Astrocyte (in vitro differentiated cells and primary cell): ENCODE measurements around the gene ERICH3. TPM values are rescaled to one million over a fixed set of nuclear protein-coding genes. Genes with fewer than 3 reads are reported as not detected.

ENCODE experiments used
- DNase-seq: peaks from one replicate; pipeline ENCODE4 v3.0.0-alpha.2; 2010; ENCODE audit warnings: low read depth
- FAIRE-seq: peaks from 2 replicates; lab custom pipeline; 2011; peaks lifted over from hg19 to GRCh38; lab: Jason Lieb, UNC
- H2AFZ ChIP-seq: 2 replicates; pipeline ENCODE4 v1.6.0; 2012; ENCODE audit warnings: low read depth, low read length, inconsistent platforms
- H3K27ac ChIP-seq: 2 replicates; pipeline ENCODE4 v1.5.1; 2011; ENCODE audit warnings: low read depth, low read length, inconsistent platforms
- H3K27me3 ChIP-seq: 2 replicates; pipeline ENCODE4 v1.6.0; 2011; ENCODE audit warnings: low read length, inconsistent platforms; ENCODE audit not compliant: insufficient read depth
- H3K36me3 ChIP-seq: 2 replicates; pipeline ENCODE4 v1.5.1; 2011; ENCODE audit warnings: low read length, inconsistent platforms; ENCODE audit not compliant: insufficient read depth
- H3K4me1 ChIP-seq: 2 replicates; pipeline ENCODE4 v1.5.1; 2011; ENCODE audit warnings: low read length, inconsistent platforms; ENCODE audit not compliant: insufficient read depth
- H3K4me2 ChIP-seq: 2 replicates; pipeline ENCODE4 v1.6.0; 2012; ENCODE audit warnings: low read length, inconsistent platforms
- H3K4me3 ChIP-seq: 2 replicates; pipeline ENCODE4 v1.5.1; 2011; ENCODE audit warnings: low read depth, mild to moderate bottlenecking, low read length, inconsistent platforms; ENCODE audit not compliant: insufficient read depth
- H3K79me2 ChIP-seq: 2 replicates; pipeline ENCODE4 v1.6.0; 2012; ENCODE audit warnings: mild to moderate bottlenecking, low read length, inconsistent platforms; ENCODE audit not compliant: insufficient read depth
- H3K9ac ChIP-seq: 2 replicates; pipeline ENCODE4 v1.6.0; 2012; ENCODE audit warnings: mild to moderate bottlenecking, low read length, inconsistent platforms
- H3K9me3 ChIP-seq: 2 replicates; pipeline ENCODE4 v1.5.1; 2012; ENCODE audit warnings: low read depth, mild to moderate bottlenecking, low read length, inconsistent platforms; ENCODE audit not compliant: insufficient read depth
- H4K20me1 ChIP-seq: 2 replicates; pipeline ENCODE4 v1.6.0; 2012; ENCODE audit warnings: low read length, inconsistent platforms; ENCODE audit not compliant: insufficient read depth
- H3K27ac Mint-ChIP-seq: one replicate; pipeline ENCODE4 v1.8.0; 2021; ENCODE audit warnings: mild to moderate bottlenecking, mixed read lengths; ENCODE audit not compliant: unreplicated experiment
- H3K27me3 Mint-ChIP-seq: one replicate; pipeline ENCODE4 v1.8.0; 2021; ENCODE audit warnings: low read depth, mixed read lengths; ENCODE audit not compliant: unreplicated experiment
- H3K36me3 Mint-ChIP-seq: one replicate; pipeline ENCODE4 v1.8.0; 2021; ENCODE audit warnings: low read depth, mixed read lengths; ENCODE audit not compliant: unreplicated experiment
- H3K4me1 Mint-ChIP-seq: one replicate; pipeline ENCODE4 v1.8.0; 2021; ENCODE audit warnings: low read depth, mixed read lengths; ENCODE audit not compliant: unreplicated experiment
- H3K4me3 Mint-ChIP-seq: one replicate; pipeline ENCODE4 v1.8.0; 2021; ENCODE audit warnings: mild to moderate bottlenecking, moderate library complexity, mixed read lengths; ENCODE audit not compliant: unreplicated experiment
- H3K9me3 Mint-ChIP-seq: one replicate; pipeline ENCODE4 v1.8.0; 2021; ENCODE audit warnings: mild to moderate bottlenecking, mixed read lengths; ENCODE audit not compliant: unreplicated experiment
- CTCF ChIP-seq: IDR thresholded peaks from 2 replicates; pipeline ENCODE4 v1.5.1; 2011; ENCODE audit warnings: low read depth, mild to moderate bottlenecking, inconsistent platforms, low read length, moderate library complexity; ENCODE audit not compliant: insufficient read depth
- EZH2 ChIP-seq: IDR thresholded peaks from 2 replicates; pipeline ENCODE4 v1.6.1; 2012; ENCODE audit warnings: mild to moderate bottlenecking, low read length, inconsistent platforms; ENCODE audit not compliant: insufficient read depth
- total RNA-seq: library from RNA; stranded (reverse); gene quantifications from 2 replicates; pipeline ENCODE4 v1.2.1, GENCODE V29; 2021

The ERICH3 gene
- total RNA-seq, 1 donor from 2014 or later, result not detected

- H3K27me3 ChIP-seq, result no peaks in the 10 kb centered on the region
- no peak overlapping the region for H3K9ac ChIP-seq
- no peaks in the 10 kb centered on the region for H3K9me3 ChIP-seq
- H3K4me2 ChIP-seq, result no peak overlapping the region
- no peak for TF ChIP-seq EZH2
- no peak for TF ChIP-seq CTCF
- FAIRE-seq, result no peak
- no peaks in the 10 kb centered on the region for H3K4me1 ChIP-seq
- no peak for DNase-seq
- H3K4me3 ChIP-seq, result no peak overlapping the region
- peaks cover 3% of the 10 kb centered on the region for H3K27me3 Mint-ChIP-seq
- H2AFZ ChIP-seq, result no peak overlapping the region
- no peak overlapping the region for H3K27ac ChIP-seq
- no peaks in the 10 kb centered on the region for H4K20me1 ChIP-seq
- no peaks in the 10 kb centered on the region for H3K9me3 Mint-ChIP-seq
- H3K36me3 ChIP-seq, result no peaks in the 10 kb centered on the region
- H3K27ac Mint-ChIP-seq, result no peak overlapping the region
- H3K36me3 Mint-ChIP-seq, result no peaks in the 10 kb centered on the region
- H3K4me3 Mint-ChIP-seq, result no peak overlapping the region
- H3K4me1 Mint-ChIP-seq, result peaks cover 13% of the 10 kb centered on the region
- H3K79me2 ChIP-seq, result no peaks in the 10 kb centered on the region
Observed at GRCh38 chr1:74586253-74586897, 87.2 kb downstream of the ERICH3 start.

GRCh38 chr1:74584185-74584584 lies 89.4 kb downstream of the ERICH3 start:
- TF ChIP-seq EZH2, result no peak
- no peak for TF ChIP-seq CTCF
- Mint-ChIP-seq H3K9me3 (no peaks in the 10 kb centered on the region), H3K36me3 (no peaks in the 10 kb centered on the region), H3K4me3 (no peak overlapping the region), H3K4me1 (peaks cover 13% of the 10 kb centered on the region), H3K27me3 (no peaks in the 10 kb centered on the region), H3K27ac (peak overlapping the region; percentile 8)
- Histone ChIP-seq H4K20me1 (no peaks in the 10 kb centered on the region), H3K9ac (no peak overlapping the region), H3K9me3 (no peaks in the 10 kb centered on the region), H3K27me3 (no peaks in the 10 kb centered on the region), H3K27ac (no peak overlapping the region), H2AFZ (no peak overlapping the region), H3K4me2 (no peak overlapping the region), H3K4me1 (no peaks in the 10 kb centered on the region), H3K79me2 (no peaks in the 10 kb centered on the region), H3K4me3 (no peak overlapping the region), H3K36me3 (no peaks in the 10 kb centered on the region)
- FAIRE-seq, result no peak
- DNase-seq, result peak; percentile 14

DNA sequence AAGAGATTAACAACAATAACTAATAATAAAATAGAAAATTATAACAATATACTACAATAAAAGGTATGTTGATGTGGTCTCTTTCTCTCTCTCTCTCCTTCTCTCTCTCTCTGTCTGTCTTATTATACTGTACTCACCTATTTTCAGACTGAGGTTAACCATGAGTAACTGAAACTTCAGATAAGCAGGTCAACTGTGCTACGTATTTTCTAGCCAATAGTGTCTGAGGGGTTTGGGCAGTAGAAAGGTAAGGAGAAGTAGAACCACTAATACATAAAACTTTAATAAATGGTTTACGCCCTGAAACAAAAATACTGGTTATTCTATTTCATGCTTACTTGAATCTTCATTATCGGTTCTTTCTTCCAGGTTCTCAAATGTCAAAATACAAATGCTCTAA lies 90.2 kb downstream of the ERICH3 start:
- Mint-ChIP-seq H3K4me1 (peaks cover 13% of the 10 kb centered on the region), H3K9me3 (no peaks in the 10 kb centered on the region), H3K4me3 (no peak overlapping the region), H3K27me3 (no peaks in the 10 kb centered on the region), H3K36me3 (no peaks in the 10 kb centered on the region), H3K27ac (no peak overlapping the region)
- H4K20me1 ChIP-seq, result no peaks in the 10 kb centered on the region
- no peak overlapping the region for H3K27ac ChIP-seq
- DNase-seq, result no peak
- no peak overlapping the region for H3K4me2 ChIP-seq
- no peaks in the 10 kb centered on the region for H3K9me3 ChIP-seq
- H3K9ac ChIP-seq, result no peak overlapping the region
- H3K4me3 ChIP-seq, result no peak overlapping the region
- H3K79me2 ChIP-seq, result no peaks in the 10 kb centered on the region
- no peaks in the 10 kb centered on the region for H3K36me3 ChIP-seq
- no peaks in the 10 kb centered on the region for H3K27me3 ChIP-seq
- TF ChIP-seq EZH2 (no peak), CTCF (no peak)
- no peaks in the 10 kb centered on the region for H3K4me1 ChIP-seq
- no peak overlapping the region for H2AFZ ChIP-seq
- no peak for FAIRE-seq
